ENCODE measurements around the gene ARID2.

The ARID2 gene

DNA sequence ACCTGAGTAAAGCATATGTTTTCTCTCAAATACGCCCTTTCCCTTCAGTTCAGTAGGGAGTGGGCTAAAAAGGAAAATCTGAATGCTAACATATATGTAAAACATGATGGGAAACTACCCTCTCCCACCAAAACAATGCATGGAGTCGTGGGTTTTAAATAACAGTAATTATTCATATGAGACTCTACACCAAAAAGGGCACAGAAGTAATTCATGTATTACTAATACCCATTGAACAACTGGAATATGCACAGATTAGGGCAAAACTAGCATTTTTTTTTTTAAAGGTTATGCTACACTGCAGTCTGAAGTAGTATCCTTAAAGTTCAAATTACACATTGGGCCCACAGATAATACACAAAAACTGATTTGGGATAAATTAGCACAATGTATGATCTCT is 8.1 kb upstream of the ARID2 start:
- DNase-seq, result no peak

DNA sequence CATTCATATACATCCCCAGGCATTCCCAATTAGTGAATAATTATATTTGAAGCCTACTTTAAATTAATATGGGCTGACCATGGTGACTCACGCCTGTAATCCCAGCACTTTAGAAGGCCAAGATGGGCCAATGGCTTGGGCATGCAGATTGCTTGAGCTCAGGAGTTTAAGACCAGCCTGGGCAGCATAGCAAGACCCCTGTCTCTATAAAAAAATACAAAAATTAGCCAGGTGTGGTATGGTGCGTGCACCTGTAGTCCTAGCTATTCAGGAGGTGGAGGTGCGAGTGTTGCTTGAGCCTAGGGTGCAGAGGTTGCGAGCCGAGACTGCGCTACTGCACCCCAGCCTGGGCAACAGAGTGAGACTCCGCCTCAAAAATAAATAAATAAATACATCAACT is 7.6 kb upstream of the ARID2 start:
- no peak for DNase-seq

DNA sequence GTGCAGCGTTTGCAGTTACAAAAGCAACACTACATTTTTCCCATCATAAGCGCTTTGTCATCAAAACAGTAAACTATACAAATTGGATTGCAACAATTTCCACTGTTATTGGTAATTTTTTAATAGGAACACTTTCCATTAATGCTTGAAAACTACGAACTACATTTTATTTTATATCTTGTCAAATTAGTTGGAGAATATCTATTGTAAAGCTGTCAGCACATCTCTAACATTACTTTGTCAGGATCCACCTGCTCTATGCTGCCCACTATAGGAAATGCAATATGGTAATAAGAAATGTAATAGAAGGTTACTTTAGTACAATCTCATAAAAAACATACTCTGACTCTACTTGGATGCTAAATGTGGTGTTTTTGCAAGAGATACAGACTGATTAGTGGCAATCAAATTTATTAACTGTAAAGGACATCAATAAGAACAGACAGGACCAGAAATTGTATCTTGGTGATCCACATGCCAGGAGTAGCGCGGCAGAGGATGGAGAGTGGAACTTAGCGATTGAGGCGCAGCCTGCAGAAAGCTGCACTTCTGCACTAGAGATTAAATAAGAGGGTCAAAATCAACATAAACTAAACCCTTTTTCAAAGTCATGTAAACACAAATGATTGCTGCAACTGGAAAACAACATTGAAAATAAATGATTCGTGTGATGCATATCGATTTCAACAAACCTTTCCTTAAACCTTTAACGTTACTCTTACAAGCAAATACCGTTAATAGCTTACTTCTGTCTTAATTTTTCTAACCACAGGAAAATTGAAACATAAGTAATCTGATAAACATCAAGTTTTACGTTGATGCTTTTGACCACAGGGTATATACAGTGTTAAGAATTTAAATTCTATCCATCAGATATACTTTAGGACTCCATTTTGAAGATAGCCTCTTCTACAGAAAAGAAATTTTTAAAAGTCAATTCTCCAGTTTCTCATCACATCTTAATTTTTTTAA is 3.6 kb upstream of the ARID2 start:
- DNase-seq, result peak; percentile 16

DNA sequence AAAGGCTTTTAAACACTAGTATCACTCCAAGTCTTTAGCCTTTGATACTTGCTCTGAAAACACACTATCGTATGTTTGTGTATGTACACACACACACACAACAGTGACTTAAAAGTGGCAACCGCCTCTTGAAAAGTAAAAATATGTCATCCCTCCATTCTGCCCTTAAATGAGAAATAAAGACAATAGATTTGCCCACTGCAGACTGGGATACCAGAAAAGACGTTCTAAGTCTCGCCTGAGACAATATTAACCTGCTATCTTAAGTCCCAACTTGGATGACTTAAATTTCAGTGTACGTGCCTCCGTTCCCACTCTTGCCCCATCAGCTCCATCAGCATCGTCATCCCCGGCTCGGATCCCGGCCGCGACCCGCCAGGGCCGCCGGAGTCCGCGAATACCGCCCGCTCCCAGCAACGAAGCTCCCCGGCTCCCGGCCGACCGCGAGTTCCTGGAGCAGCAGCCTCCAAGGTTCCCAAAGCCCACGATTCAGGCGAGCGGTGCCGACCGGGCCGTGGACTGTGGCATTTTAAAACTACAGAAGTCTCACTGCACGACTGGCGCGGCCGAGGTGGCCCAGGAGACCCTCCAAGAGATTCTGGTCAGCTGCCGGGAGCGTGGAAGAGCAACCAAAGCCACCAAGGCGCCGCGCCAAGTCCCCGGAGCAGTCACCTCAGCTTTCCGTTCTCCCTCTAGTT is 2.8 kb upstream of the ARID2 start:
- DNase-seq, result no peak

DNA sequence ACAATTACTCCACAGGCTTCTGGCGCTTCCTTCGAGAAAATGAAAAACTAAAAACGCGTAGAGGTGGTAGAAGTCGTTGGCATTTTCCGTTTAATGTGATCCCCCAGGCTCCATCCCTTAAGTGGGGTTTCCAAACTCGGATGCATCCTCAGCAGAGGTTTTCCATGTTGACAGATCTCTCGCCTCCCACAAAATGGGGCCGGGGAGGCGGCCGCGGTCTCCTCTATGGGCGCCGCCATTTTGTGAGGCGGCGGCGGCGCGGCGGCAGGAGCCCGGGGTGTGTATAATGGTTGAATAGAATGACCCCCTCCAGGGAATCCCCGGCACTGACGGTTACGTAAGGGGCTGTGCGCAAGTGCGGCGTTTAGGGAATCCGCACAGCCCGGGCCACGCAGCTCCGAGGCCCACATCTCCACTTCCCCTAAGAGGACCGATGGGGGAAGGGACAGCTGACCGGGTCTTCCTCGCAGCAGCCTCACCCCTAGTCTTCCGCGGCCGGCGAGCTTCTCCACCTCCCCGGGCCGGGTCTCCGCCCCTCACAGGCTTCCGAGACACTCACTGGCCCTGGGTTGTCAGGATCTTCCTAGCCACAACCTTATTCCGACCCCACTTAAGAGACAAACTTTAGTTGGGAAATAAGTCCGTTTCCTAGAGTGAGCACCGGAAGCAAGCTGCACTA is 2.1 kb upstream of the ARID2 start:
- DNase-seq, result peak; percentile 94

DNA sequence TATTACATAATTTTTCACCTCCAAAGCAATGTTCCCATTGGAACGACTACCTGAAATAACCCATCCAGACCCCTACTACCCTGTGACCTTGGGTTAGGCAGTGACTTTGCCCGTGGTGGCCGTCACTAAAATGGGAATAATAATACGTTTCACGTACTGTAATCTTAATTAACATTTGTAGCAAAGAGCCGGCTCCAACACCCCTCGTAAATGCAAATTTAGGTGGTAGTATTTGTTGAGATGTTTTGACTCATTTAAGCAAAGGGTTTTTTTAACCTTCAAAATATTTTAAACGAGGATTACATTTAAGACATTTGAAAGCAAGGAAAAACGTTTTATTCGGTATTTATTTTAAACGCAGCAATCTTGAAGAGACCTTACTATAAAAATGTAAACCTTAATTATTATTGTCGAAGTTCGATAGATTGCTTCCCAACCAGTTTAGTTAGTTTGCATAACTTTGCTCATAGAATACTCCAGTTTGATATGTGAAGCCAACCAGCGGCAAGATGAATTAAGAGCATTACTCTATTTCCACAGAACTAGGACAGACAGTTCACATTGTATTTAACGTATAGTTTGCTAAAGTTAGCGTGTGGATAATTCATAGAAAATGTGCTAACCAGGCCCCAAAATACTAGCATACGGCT is 1.4 kb upstream of the ARID2 start:
- no peak for DNase-seq

DNA sequence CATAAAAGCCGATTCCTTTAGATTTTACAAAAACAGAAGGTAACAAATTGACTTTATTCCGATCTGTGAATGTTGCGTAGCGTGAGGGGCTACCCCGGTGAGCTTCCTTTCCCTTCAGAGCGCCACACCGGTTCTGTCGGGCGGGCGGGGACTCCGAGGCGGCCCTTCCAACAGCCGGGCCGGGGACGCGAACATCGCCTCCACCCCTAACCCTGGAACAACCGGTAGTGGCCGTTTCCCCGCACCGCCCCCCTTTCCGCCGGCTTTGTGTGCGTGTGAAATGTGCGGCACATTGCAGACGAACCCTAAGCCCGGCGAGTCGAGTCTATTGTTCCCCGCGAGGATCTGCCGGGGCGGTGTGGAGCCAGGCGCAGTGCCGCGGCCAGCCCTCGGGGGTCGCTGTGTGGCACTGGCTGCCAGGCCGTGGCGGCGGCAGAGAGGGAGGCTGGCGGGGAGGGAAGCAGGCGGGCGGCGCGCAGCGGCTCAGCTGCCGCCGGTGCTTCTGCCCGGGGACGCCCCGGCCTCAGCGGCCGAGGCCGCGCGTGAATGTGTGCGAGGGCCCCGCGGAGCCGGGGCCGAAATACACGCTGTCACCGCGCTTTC is 775 bp upstream of the ARID2 start:
- DNase-seq, result peak; percentile 93

DNA sequence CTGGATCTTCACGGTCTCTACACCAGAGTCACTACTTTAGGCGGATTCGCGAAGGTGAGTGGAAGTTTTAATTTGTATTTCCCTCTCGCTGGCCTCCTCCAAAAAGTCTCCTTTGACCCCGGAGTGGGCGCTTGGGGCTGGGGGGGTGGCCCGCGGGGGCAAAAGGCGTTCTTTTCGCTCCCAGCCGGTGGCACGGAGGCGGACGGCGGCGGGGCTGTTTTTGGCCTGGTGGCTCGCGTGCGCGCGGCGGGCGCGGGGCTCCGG is 510 bp downstream of the ARID2 start:
- DNase-seq, result no peak

DNA sequence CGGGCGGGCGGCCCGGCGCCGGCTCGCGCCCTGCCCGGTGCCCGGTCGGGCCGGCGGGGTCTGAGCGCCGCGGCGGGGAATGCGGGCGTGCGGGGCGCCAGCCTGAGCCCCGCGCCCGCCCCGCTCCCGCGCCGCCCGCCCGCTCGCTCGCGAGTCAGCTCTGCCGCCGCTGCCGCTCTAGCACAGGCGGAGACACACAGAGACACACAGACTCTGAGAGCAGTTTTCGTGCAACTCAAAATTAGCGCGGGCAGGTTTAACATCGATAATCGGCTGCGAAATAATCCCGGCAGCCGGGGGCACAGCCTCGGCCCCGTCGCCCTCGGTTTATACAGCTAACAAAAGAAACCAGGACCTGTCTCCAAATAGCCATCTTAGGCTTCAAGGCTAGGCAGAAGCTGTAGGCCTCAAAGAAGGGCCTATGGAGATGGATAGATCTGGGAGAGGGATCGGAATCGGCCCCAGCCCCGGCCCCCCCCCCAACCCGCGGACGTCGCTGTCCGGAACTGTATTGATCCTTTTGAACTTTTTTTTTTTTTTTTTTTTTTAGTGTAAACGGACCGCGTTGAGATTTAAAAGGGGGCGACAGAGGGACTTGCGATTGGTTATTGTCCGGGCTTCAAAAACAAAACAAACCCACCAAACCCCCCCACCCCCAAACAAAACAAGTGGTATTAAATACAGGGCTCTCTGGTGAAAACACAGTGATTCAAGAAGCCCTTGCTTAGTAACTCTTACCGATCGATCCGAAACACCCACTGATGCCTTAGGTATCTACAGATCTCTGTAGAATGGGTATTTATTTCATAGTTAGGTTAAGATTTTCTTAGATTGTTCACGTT is 1.1 kb downstream of the ARID2 start:
- no peak for DNase-seq

DNA sequence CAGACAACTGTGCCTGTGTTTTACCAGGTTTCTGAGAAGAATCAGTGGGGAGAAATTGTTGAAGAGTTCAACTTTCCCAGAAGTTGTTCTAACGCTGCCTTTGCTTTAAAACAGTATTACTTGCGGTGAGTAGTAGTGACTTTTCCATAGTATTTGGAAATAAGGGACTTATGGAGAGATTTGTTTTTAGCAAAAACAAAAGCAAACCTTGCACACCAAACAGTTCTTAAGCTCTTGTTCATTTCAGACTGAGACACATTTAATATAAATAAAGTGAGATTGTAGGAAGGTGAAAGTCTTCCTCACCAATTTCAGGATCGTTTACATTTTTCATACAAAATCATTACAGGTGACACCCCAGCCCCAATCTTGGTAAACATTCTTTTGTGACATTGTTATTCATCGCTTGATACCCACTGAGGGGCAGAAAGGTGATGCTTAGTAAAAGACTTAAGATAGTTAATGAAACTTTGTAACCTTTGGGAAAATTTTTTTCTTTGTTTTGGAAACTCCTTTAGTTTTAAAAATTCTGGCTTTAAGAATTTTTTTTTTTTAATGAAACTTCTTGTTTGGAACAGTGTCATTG is 1.8 kb downstream of the ARID2 start:
- DNase-seq, result no peak

DNA sequence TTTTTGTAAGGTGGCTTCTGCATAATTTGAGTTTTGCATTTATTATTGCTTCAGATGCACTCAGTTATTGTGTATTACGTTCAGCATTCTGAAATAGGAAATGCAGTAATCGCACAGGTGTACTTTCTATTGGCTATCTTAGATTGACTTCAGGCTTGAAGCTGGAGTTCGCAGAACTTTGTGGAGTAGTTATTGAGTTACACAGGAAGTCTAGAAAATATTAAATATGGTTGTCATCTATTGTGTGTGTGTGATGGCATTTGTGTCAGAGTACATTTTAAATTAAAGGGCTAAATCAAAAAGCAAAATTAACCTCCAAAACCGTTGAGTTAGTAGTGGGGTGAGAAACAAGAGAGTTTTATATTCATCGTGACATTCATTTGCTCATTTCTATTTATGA is 2.7 kb downstream of the ARID2 start:
- DNase-seq, result no peak

DNA sequence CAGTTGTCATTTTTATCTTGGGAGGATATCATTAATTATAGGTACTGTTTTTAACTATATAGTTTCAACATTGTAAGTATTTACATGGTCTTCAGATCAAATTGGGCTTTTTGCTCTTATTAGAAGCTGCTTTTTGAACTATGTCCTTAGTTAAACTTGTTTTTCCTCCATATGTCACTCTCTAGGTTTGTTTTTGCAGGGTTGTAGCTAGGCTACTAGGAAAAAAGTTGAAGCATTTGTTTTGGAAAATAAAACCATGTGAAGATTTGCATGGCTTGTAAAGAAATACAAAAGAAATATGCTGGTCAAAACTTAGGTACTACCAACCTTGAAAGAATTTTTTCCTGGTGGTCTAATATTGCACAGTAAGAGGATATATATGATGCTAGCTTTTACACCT is 3.4 kb downstream of the ARID2 start:
- no peak for DNase-seq

DNA sequence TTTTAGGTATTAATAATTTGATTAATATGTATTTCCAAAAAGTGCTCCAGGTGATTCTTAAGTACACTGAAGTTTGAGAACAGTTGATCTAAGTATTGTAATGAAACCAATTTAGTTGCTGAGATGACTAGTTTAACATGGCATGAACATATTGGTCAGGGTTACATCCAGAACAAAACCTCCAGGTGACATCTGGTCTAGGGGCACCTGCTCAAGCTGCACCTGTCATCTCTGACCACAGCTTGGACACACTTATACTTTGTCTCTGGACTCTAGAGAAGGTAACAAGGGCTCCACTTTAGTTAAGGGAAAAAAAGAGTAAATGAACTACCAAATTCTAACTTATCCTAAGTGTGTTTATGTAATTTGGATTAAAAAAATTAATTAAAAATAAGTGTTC is 8.1 kb downstream of the ARID2 start:
- DNase-seq, result no peak

DNA sequence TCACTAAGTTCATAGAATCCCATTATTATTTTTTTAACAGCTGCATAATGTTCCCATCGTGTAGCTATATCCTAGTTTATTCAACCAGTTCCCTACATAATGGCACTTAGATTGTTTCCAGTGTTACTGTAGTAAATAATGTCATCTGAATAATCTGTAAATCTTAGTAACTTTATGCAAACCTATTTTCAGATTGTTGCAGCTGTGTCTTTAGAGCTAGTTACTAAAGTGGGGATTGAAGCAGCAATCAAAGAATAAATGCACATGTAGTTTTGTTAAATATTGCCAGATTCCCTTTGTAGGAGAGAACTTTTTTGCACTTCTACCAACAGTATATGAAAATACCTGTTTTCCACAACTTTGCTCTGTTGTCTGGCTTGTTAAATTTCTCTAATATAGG is 13.1 kb downstream of the ARID2 start:
- DNase-seq, result no peak

DNA sequence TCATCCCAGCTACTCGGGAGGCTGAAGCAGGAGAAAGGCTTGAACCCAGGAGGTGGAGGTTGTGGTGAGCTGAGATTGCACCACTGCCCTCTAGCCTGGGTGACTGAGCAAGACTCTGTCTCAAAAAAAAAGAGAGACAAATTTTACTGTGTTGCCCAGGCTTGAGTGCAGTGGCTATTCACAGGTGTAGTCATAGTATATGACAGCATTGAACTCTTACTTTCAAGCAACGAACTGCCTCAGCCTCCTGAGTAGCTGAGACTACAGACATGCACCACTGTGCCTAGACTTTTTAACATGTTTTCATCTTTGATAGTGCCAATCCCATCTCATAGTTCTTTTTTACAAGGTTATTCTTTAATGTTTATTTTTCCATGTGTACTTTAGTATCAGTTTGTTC is 13.7 kb downstream of the ARID2 start:
- DNase-seq, result no peak

DNA sequence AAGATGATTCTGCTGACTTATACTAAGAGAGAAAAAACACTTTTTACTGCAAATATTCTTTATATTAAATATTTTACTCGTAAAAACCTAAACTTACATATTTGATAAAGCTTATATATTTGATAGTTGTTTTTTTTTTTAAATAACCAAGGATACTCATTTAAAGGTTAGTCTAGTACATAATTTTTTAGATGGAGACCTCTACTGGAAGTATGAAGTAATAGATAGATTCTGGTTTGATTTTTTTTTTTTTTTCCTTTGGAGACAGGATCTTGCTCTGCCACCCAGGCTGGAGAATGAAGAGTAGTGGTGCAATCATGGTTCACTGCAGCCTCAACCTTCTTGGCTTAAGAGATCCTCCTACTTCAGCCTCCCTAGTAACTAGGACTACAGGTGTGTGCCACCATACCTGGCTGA is 16.4 kb downstream of the ARID2 start:
- no peak for DNase-seq

DNA sequence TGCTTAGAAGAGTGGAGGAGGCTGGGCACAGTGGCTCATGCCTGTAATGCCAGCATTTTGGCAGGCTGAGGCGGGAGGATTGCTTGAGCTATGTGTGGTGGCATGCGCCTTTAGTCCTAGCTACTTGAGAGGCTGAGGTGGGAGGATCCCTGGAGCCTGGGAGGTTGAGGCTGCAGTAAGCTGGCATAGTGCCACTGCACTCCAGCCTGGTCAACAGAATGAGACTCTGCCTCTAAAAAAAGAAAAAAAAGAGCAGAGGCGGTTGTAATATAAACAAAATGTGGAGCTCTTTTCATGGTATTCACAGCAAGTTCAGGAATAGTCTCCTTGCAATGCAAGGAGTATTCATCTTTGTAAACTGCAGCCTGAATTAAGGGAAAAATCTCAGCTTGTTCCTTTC is 27.2 kb downstream of the ARID2 start:
- DNase-seq, result no peak

DNA sequence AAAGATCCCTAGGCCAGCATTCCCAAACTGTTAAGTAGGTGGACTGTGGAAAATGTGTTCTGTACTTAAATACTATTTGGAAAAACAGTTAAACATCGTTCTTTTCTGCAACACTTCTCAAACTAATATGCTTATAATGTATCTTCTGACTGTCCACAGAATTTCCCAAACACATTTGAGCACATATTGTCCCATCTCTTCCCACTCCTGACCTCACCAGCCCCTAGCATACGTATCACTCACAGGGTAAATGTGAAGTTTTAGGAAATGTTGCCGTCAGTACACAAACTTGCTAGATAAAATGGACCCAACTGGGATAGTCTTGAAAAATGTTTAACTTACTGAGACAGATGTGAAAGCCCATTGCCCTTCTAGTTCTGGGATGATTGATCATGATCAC is 27.7 kb downstream of the ARID2 start:
- no peak for DNase-seq

DNA sequence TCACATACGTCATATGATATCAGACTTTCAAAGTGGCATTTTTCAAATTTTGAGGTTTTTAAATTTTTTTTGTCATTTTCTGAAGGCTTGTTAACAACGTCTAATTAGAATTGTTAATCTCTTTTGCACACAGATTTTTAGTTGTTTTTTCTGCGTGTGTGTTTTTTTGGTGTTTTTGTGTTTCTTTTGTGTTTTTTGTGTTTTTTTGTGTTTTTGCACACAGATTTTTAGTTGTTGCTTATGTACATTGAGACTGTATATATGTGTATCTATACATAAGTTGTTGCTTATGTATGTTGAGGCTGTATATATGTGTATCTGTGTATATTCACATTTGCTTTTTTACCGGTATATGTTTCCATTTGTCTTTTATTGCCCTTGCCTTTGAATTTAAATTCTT is 30.8 kb downstream of the ARID2 start:
- no peak for DNase-seq

DNA sequence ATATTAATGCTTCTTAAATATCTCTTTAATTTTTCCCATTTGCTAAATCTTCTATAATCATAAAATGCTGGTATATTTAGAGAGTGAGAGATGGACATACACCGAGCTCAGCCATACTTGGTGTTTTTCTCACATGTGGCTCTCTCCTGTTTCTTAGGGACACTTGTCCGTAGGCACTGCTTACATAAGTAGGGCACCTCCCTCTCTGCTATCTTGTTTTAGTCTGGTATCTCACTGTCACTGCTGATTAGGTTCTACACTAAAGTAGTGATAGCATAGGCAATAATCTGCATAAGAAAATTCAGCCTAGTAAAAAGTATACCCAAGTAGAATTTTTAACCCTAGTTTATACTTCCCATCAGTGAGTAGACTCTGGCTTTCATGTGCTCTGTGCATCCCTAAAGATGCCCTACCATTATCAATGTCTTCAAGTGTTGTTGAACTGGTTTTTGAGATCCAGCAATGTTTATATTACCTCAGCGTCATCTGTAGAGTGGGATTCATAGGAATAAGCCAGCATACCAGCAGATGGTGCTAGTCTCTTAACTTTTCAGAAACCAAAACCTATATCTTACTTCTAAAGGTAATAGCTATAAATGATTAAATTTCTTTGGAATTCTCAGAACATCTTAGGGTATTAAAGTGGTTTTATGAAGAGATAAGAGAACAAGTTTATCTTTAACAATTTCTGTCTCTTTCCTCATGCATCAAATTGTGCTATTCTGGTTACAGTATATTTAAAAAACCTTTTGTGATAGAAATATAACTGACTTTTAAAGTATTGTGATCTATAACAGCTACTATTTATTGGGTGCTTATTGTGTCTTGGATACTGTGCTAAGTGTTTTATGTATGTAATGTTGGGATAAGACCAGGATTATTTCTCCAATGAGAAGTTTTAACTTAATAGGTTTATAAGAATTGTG is 32.9 kb downstream of the ARID2 start:
- DNase-seq, result no peak

DNA sequence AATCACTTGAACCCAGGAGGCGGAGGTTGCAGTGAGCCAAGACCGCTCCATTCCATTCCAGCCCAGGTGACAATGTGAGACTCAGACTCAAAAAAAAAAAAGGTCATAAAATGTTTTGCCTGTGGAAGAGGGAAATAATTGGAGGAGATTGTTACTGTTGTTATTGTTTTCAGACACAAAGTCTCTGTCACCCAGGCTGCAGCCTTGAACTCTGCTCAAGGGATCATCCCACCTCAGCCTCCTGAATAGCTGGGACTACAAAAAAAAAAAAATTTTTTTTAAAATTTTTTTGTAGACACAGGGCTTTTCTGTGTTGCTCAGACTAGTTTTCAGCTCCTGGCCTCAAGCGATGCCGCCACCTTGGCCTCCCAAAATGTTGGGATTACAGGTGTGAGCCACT is 33.9 kb downstream of the ARID2 start:
- no peak for DNase-seq
